Kasumi-1 (cell line): ENCODE measurements around the gene TRIM62.
"Not testable (repeated sequence)": the region's sequence is repeated elsewhere in the genome, so short reads cannot be mapped to it uniquely, and the experiment has no call there.

Experiments
- DNase-seq, 2 experiments: peaks; one replicate each; lab custom pipeline; 2025; lab: John Stamatoyannopoulos, UW

The TRIM62 gene

GRCh38 chr1:33133478-33134105 lies 48.3 kb downstream of the TRIM62 start:
- DNase-seq: no peak

DNA sequence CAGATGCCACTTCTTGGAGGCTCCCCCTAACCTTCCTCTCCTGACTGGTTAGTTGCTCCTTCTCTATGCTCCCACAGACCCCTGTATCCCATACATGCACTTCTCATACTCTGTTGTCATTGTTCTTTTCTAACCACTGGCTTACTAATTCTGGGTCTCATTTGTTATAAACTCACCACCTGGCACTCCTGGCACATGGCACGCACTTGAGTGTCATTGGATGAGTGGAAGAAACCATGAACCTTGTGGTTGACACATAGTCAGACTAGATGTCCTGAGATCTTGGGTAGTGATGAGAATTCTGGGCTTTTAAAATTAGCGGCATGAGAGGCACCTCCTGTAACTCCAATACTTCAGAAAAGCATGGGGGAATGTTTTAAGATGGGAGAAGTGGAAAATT lies 49.3 kb downstream of the TRIM62 start:
- no peak for DNase-seq

- no peak for DNase-seq
These were observed 50.7 kb downstream of the TRIM62 start for GRCh38 chr1:33131191-33131590.

- DNase-seq: no peak
These were observed 51.5 kb downstream of the TRIM62 start for GRCh38 chr1:33130297-33130696.

DNA sequence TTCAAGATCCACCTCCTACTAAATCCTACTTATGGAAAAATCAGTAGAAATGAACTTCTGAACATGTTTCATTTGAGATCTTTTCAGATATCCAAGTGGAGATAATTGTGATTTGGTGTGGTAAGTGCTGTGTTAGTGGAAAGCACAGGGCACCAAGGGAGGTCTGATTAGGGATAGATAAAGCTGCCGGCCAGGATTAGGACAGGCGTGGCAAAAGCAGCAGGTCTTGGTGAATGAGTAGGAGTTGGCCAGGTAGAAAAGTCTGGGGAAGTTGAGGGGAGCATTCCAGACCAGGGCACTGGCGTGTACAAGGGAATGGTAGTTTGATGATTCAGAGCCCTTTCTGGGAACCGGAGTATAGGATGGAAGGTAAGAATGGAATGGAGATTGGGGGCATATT lies 53.1 kb downstream of the TRIM62 start:
- DNase-seq: no peak

DNA sequence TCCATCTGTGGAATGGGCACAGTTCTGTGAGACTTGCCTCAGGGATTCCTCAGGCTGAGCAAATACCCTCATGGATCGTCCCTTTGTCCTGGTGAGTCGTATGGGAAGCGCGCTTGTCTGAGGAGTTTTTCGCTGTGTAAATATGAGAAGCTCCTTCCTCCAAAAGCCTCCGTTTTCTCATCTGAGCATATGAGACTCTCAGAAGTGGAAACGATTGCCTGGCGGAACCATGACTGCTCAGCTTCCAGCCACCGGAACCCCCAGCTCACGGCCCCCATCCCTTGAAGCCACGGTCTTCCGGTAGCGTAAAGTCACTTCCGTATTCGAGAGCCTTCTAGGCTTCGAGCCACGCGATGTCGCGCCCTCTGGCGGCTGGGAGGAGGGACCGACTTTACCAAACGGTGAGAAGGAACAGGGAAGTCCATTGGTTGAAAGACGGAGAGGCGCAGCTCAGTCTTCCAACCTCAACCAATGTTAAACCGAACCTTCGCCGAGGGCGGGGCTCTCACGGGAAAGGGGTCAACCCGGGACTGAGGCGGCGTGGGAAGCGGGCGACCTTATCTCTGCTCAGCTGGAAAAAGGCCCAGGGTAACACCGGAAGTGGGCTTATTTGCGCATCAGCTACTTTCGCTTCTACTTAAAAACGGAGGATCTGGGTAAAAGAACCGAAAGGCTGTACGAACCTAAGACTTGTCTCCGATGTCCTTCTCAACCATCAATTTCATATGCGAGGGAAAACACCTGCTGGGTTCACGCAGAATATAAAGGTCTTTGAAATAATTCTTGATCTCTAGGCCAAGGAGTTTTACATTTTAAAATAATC lies 54.6 kb downstream of the TRIM62 start:
- peak; percentile 96 to 97 for DNase-seq

GRCh38 chr1:33126411-33127000 lies 55.3 kb downstream of the TRIM62 start:
- no peak for DNase-seq

- DNase-seq: not testable (repeated sequence)
These were observed 57.2 kb downstream of the TRIM62 start for GRCh38 chr1:33124647-33125046.

GRCh38 chr1:33123266-33123665 lies 58.6 kb downstream of the TRIM62 start:
- no peak for DNase-seq

DNA sequence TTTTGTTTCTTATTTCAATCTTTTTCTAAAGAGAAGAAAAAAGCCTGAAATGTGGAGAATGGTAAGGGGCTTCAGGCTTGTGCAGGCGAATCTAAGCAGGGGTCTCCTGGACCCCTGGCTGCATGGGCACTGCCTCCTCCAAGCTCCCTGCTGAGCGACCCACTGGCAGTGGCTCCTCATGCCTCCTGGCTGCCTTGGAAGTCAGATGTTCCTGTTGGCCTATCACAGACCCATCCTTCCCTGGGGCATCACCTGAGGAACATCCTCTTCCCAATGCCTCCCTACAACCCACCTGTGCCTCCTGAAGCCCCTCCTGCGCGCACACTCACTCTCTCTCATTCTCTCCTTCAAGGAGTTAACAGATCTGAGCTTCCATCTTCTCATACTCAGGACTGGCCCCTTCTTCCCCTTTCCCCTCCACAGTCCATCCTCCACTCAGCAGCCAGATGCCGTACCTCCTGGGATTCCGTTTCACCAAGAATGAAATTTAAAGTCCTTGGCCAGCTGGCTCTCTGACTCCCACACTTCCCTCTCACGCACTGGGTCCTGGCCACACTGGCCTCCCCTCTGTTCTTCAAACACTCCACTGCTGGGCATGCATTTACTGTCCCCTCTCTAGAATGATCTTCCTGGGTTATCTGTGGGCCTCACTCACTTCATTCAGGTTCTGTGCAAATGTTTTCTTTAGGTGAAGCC lies 59.2 kb downstream of the TRIM62 start:
- DNase-seq: no peak

- no peak for DNase-seq
These were observed 60.1 kb downstream of the TRIM62 start for GRCh38 chr1:33121728-33122127.

GRCh38 chr1:33120436-33121231 lies 61.2 kb downstream of the TRIM62 start:
- DNase-seq: no peak

- DNase-seq: no peak
These were observed 62.2 kb downstream of the TRIM62 start for GRCh38 chr1:33119532-33120217.

- DNase-seq: no peak
These were observed 62.8 kb downstream of the TRIM62 start for GRCh38 chr1:33119050-33119449.

GRCh38 chr1:33118274-33118673 lies 63.6 kb downstream of the TRIM62 start:
- no peak for DNase-seq

GRCh38 chr1:33117440-33118085 lies 64.3 kb downstream of the TRIM62 start:
- no peak for DNase-seq

- peak in 1 of 2 experiments; percentile 34 for DNase-seq
These were observed 69.9 kb downstream of the TRIM62 start for GRCh38 chr1:33111965-33112364.

GRCh38 chr1:33110477-33110876 lies 71.4 kb downstream of the TRIM62 start:
- DNase-seq: no peak

GRCh38 chr1:33100119-33100415 lies 81.8 kb downstream of the TRIM62 start:
- DNase-seq: not testable (repeated sequence)

DNA sequence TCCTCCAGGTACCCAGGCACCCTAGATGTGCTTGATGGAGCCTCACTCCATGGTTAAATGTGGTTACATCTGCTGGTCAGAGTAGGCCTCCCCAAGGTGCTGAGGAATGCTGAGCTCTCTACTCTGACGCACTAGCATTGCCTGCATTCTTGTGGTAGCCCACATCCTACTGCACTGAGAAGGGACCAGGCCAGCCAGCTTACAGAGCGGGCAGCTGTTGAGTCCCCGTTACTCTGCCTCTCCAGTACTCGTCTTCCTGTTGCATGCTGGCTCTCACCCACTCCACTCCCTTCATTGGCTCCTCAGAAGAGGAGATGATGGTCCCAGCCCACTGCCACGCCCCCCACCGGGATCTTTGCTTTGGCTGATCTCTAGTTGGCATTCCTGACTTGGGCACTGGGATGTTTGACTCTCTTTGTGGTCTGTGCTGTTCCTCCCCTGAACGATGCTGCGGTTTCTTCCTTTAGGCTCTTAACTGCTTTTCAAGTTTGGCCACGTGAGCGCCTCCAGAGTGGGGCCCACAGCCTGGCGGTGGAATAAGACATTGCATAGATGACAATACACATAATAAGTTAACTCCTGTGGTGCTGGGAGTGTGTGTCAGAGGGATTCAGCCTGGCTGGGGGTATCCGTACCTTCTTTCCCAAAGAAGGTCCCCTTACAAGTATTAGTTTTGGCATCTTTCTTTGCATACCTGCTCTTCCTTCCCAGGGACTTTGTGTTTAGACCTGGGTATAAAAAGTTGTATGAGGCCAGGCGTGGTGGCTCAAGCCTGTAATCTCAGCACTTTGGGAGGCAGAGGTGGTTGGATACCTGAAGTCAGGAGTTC lies 82.3 kb downstream of the TRIM62 start:
- peak; percentile 95 to 96 for DNase-seq
